ENCODE results near the gene GPR87. TPM values are rescaled to one million over a fixed set of nuclear protein-coding genes. Genes with fewer than 3 reads are reported as not detected.

Gene GPR87
- total RNA-seq (2014; rRNA removed; shearing (Covaris generic)), result 0.66 and 0.74 TPM in 2 replicates

GRCh38 chr3:151316267-151316991 lies at the start of gene GPR87:
Gene GPR87, minus strand, starts transcription at chr3:151316820. Its CDS starts 16,720 bp downstream, at chr3:151300100.
- DNase-seq (ENCODE audit: low read depth), result peak; percentile 90

- no peak for DNase-seq (ENCODE audit: low read depth)
Observed at GRCh38 chr3:151362751-151363174, 46.1 kb upstream of the GPR87 start.

- DNase-seq (ENCODE audit: low read depth), result no peak
Observed at GRCh38 chr3:151357463-151357850, 40.8 kb upstream of the GPR87 start.

- no peak for DNase-seq (ENCODE audit: low read depth)
Observed at GRCh38 chr3:151356794-151357462, 40.3 kb upstream of the GPR87 start.

- DNase-seq (ENCODE audit: low read depth), result no peak
Observed at GRCh38 chr3:151351648-151352047, 35.0 kb upstream of the GPR87 start.

DNA sequence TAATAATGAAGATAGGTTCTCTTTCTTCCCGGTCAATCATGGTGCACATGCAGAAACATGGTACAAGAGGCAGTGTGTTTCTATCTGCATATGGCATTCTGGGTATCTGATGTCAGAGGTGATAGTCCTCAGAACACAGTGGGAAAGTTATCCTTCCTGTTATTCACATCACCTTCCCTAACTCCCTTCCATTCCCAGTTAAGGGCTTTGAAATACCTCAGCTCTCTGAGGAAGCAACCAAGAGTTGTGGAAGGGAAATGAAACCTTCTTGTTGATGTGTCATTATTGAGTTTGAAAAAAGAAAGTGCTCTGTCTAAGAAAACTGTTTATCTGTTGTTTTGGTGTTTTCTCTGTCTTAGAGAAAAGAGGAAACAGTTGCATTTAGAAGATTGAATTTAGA lies 34.6 kb upstream of the GPR87 start:
- peak; percentile 9 for DNase-seq (ENCODE audit: low read depth)

GRCh38 chr3:151350656-151351055 lies 34.0 kb upstream of the GPR87 start:
- no peak for DNase-seq (ENCODE audit: low read depth)

GRCh38 chr3:151347432-151347831 lies 30.8 kb upstream of the GPR87 start:
- no peak for DNase-seq (ENCODE audit: low read depth)

DNA sequence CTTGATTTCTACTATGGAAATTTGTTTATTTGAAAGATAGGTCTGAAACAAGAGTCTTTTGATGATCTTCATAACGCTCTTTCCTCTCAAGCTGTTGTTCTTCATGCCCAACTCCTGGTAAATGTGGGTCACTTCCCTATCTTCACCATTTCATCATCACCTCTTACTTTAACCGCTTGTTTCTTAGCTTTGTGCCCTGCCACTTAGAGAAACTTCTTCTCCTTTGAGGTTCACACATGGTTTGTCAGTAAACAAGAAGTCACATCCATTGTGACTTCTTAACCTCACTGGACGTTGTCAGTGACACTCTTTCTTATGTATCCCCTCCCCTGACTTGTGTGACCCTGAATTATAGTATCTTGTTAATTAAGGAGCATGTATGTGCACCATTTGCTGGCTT lies 29.7 kb upstream of the GPR87 start:
- no peak for DNase-seq (ENCODE audit: low read depth)

DNA sequence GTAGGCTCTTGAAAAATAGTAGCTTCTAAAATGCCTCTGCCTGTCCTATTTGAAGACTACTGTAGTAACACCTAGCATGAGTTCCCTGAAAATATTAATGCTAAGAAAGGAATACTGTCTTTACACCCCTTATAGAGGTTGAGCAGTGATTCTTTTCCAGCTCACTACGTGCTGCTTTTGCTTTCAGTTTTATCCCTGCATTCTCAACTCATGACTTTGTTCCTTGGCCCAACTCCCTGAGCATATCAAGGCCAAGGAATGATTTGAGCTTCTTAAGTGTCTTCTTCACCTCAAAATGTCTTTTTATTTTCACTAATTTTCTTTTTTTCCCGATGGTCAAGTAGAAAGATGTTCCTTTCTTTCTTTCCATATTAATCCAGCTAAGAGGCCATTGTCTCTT lies 29.2 kb upstream of the GPR87 start:
- DNase-seq (ENCODE audit: low read depth), result peak; percentile 83

GRCh38 chr3:151331696-151332095 lies 15.1 kb upstream of the GPR87 start:
- no peak for DNase-seq (ENCODE audit: low read depth)

- no peak for DNase-seq (ENCODE audit: low read depth)
Observed at GRCh38 chr3:151330899-151331298, 14.3 kb upstream of the GPR87 start.

GRCh38 chr3:151330379-151330778 lies 13.8 kb upstream of the GPR87 start:
- DNase-seq (ENCODE audit: low read depth), result no peak

DNA sequence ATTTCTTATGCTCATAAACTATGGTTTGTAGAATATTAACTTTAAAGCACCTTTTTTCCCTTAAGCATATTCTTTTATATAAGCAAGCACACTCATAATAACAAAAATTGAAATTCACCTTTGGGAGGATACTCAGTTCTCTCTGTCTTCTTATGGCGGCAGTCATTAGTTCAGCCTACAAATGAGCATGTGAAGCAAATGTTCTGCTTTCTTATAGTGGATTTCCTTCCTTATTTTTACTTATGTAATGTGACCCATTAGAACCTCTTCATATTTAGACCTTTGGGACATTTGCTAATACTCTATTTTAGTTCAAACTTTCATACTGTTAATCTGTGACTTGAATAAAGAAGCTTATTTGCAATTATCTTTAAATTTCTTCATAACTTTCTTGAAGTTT lies 12.7 kb upstream of the GPR87 start, which contains the start of gene P2RY13:
TSS of gene P2RY13 (minus strand) at position 187 of the 400 bp plus-strand sequence. CDS start at position 166, 21 bp downstream.
- no peak for DNase-seq (ENCODE audit: low read depth)

DNA sequence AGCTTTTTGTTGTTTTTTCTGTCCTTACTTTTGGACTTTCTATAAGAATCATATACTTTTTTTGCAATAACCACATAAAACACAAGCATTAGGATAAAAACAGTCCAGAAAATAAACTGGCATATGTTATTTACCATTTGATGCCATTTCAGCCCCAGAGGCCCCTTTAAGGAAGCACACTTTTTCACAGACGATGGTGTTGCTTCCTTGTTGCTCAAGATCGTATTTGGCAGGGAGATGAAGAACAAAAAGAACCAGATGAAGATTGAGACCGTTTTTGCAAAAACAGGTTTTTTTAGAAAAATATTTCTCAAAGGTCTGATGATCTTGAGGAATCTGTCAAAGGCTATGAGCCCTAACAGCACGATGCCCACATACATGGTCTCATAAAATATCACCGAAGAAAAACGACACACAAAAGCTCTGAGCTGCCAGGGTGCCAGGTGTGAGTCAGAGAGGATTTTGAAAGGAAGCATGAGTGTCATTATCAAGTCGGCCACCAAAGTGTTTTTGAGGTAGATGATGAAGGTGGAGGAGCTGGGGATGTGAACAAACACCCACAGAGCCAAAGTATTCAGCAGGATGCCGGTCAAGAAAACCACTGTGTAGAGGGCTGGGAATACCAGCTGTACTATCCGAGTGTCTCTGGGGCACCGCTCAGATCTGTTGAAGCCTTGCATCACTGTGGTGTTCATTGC lies 11.8 kb upstream of the GPR87 start:
- DNase-seq (ENCODE audit: low read depth), result peak; percentile 59

- peak; percentile 40 for DNase-seq (ENCODE audit: low read depth)
Observed at GRCh38 chr3:151327571-151328198, 11.1 kb upstream of the GPR87 start.

GRCh38 chr3:151322511-151322910 lies 5.9 kb upstream of the GPR87 start:
- DNase-seq (ENCODE audit: low read depth), result no peak

- no peak for DNase-seq (ENCODE audit: low read depth)
Observed at GRCh38 chr3:151321526-151321925, 4.9 kb upstream of the GPR87 start.

DNA sequence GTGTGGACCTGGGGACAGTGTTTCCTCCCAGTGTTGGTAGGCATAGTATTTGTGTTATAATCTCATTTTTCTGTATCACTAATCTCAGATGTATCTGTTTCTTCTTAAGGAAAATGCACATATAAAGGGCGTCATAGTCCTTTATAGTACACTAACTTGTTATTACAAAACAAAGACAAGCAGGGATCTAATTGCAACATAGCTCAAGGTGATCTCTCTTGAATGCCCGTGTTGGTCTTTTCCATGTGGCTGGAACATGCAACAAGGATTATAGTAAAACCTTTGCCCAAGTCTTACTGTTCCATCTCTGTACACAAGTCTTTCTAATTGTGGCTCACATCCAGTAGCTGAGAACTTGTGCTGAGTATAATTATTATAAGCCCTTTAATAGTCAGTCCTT lies 3.5 kb upstream of the GPR87 start:
- no peak for DNase-seq (ENCODE audit: low read depth)

DNA sequence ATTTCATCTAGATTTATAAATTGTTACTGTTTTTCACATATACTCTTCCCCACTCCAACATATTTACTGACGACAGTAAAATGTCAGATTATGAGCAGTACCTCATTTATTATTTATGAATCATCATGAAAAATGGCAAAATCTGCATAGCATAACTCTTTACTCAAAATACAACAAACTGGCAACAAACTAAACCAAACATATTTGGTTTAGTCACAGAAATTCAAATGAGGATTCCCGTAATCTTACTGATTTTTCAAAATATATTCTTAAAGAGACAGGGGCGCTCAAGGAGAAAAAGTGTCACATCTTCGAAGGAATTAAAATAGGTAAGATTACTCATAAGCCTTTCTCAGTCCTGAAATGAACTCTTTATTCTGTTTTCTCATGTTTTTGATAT lies 3.0 kb upstream of the GPR87 start:
- DNase-seq (ENCODE audit: low read depth), result no peak

DNA sequence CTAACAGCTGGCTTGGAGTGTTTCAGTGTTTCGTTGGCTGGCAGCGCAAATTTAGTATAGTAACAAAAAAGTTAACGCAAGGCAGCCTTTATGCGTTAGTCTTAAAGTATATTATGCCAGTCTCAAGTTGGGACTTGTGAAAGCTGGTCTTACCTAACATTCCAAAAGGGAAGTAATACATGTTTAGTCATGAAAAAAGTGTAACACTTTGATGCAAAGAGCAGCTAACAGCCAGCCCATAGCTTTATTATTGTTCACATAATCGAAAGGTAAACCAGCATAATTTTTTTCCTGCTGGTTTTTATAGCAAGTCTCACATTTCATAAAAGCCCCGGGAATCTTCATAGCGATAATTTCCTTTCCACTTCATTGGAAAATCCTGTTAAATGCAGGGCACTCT lies 2.4 kb upstream of the GPR87 start:
- peak; percentile 4 for DNase-seq (ENCODE audit: low read depth)

DNA sequence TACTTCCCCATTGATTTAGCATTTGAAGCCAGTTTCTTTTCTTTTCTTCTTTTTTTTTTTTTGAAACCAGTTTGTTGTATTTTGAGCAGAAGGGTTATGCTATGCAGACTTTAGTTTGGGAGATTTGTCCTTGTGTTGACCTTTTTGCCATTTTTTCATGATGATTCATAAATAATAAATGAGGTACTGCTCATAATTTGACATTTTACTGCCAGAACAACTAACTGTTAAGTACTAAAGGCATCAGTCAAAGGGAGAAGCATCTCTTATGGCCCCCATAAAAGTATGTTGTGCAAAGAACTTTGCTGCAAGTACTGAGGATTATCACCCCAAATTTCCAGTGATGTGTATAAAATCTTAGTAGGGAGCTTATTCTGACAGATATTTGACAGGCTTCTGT lies 1.7 kb upstream of the GPR87 start:
- DNase-seq (ENCODE audit: low read depth), result peak; percentile 35

Measured in M059J (cell line).